T1000 (cell line): ENCODE results near the gene KCNE4.
A peak's percentile ranks its signal among the peaks of the same experiment; 100 is the strongest.

ENCODE experiments used
- DNase-seq: peaks from one replicate; lab custom pipeline; 2025; ENCODE audit warnings: mixed read lengths; lab: John Stamatoyannopoulos, UW

The KCNE4 gene

DNA sequence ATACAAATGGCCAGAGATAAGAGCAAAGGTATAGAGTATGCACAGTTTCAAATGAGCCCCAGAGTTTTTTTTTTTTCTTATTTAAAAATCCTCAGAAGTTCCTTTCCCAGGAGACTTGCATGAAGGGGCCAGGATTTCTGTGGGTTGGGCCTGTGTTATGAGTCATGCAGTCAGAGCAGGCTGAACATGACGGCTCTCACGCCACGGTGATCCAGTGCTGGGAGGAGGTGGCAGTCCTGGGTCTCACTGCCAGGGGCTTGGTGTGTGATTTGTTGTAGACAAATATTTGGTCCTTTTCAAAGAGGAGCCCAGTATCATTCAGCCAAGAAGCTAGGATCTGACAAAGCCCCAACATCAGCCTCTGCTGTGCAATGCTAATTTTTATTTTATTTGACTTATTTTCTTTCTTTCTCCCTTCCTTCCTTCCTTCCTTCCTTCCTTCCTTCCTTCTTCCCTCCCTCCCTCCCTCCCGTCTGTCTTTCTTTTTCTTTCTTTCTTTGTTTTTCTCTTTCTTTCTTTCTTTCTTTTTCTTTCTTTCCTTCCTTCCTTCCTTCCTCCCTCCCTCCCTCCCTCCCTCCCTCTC, 10.4 kb upstream of the KCNE4 start:
- peak; percentile 69 for DNase-seq

DNA sequence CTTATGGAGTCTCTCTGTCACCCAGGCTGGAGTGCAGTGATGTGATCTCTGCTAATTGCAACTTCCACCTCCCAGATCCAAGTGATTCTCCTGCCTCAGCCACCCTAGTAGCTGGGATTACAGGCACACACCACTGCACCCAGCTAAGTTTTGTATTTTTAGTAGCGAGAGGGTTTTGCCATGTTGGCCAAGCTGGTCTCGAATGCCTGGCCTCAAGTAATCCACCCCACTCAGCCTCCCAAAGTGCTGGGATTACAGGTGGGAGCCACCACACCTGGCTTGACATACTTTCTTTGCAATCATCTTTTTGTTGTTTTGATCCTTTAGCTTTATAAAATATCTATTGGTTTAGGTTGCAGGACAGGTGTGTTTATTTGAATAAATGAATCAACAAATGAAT, 9.7 kb upstream of the KCNE4 start:
- DNase-seq, result no peak

GRCh38 chr2:223042704-223043118, 9.3 kb upstream of the KCNE4 start:
- no peak for DNase-seq

DNA sequence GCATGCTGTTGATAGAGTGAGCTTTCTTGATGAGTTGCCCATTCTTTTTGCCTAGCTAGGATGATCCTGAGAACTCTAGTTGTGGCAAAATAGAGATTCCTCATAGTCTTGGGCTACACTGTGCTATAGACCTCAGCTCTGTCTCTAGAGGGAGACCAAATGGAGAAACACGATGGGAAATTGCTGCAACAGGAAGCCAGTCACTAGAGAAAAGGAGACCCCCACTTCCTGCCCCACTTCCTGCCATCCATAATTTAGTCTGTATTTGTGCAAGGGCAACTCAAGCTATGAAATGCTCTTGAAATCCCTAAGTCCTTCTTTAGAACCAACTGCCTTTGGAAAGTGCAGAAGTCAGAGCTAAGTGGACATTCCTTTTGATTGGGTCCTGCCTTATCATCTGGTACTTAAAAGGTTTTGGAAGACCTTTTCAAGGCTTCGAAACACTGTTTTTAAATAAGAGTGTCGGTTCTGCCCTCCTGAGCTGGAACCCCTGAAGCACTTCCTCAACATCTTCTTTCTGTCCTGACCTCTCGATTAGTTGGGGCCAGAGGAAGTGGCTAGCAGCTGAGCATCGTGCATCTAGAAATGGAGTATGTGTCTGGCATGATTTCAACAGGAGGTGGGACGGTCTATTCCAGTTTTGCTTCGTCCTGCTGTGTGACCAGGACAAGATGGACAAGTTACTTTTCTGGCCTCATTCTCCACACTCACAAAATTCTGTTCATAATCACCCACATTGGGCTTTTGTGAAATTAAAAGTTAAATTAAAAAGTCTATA, 8.6 kb upstream of the KCNE4 start:
- no peak for DNase-seq

DNA sequence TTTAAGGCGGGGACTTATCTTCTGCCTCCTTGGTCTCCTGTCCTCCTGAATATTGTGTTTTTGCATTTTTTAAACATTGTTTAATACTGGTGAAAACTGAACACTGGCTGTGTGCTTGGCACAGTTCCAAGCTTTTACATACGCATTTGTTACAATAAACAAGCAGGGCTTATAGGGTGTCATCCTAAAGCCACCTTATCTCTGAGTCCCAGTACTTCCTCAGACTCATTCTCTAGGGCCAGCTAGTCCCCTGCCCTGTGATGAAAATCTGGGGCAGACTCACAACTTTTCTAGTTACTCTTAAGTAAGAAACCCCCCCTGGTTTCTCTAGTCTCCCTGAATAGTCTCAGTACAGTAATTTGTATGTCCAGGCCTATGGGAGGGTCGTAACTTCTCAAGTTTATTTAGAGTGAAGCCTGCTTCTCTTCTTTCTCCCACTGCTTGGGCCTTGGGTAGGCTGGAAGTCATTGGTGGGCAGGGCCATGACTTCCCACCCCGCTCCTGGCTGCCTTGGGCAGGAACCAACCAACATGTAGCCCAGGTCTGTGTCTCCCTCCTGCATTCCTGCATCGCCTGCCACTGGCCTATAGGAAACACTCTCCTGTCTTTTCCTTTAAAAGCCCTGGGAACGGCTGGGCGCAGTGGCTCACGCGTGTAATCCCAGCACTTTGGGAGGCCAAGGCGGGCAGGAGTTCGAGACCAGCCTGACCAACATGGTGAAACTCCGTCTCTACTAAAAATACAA, 7.7 kb upstream of the KCNE4 start:
- no peak for DNase-seq

GRCh38 chr2:223044916-223045700, 6.9 kb upstream of the KCNE4 start:
- DNase-seq, result no peak

- DNase-seq, result no peak
Observed at GRCh38 chr2:223046470-223047040, 5.4 kb upstream of the KCNE4 start.

DNA sequence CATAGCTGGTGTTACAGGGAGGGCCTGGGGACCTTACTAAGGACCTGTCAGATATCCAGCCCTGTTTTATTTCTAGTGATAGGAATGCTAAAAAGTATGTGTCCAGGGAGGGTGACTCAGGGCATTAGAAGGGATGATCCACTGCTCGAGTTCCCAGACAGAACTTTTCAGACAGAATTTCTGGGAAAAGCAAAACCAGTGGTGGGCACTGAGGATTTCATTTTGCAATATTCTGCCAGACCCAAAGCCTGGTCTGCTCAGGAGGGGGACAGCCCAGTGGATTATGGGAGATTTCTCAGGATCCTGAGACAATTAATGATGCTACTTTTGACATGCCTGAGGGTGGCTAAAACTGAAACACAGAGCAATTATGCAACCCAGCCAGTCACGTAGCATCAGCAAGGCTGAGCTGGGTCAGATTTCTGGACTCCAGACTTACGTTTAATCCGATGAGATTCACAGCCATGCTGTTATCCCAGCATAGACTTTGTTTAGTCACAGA, 4.7 kb upstream of the KCNE4 start:
- DNase-seq, result peak; percentile 23

- DNase-seq, result no peak
Observed at GRCh38 chr2:223048519-223048918, 3.5 kb upstream of the KCNE4 start.

- no peak for DNase-seq
Observed at GRCh38 chr2:223049356-223049755, 2.6 kb upstream of the KCNE4 start.

DNA sequence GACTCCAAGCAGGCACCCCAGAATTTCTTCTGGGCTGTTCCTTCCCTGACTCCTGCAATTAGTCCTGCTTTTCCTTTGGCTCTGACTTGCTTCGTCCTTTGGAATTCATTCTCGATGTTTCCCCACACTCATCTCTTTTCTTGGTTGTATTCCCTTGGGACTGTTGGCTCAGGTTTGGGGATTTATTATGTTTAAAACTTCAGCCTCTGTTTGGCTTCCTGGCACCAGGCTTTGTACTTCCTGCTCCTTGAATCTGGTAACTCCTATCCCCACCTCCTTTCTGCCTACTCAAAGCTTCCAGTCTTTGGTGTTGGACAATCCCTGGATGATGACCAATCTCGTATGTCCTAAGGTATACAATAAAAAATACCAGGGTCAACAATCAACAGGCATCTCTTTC, 1.8 kb upstream of the KCNE4 start:
- DNase-seq, result no peak

DNA sequence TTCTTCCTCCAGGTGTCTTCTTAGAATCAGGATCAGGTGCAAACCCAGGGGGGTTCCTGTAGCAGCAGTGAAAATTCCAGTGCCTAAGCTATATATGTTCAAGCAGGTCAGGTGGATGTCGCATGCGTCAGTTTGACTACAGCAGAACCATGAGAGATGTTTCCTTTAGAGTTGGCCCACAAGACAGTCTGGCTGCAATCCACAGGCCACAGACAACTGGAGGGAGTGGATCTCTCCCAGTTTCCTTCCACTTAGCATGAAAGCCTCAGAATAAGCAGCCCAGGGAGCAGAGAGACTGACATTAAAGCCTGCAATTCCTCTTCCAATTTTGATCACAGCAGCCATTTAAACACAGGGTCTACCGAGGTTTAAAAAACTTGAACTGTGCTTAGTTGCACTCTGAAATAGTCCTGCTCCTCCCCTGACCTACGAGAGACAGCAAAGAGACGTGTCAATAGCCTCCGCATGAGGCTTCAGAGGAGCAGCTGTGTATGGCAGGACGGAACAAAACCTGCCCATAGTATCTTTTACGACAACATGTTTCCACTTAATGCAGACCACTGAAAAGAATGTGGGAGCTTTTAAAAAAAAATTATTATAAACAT, 988 bp upstream of the KCNE4 start:
- DNase-seq, result no peak

- no peak for DNase-seq
Observed at GRCh38 chr2:223052548-223053483, 826 bp downstream of the KCNE4 start.

GRCh38 chr2:223053484-223054192, 1.6 kb downstream of the KCNE4 start:
- no peak for DNase-seq

GRCh38 chr2:223054193-223054781, 2.3 kb downstream of the KCNE4 start:
- no peak for DNase-seq

GRCh38 chr2:223055140-223055539, 3.1 kb downstream of the KCNE4 start:
- no peak for DNase-seq

DNA sequence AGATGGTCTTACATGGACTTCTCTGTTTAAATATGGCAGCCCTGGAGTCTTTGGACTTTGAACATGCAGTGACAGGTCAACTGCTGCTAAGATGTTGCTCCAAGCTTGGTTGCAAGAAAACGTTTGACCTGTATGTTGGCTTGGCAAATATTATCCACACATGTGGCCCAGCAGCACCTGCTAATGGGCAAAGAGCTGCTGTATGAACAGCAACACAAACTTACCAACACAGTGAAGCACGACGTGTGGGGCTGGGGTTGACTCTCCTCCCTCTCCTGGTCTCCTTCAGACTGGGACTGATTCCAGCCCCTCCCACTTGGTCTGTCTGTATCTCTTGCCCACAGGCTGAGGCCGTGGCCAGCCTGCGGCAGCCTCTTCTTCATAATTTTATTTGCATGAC, 3.8 kb downstream of the KCNE4 start:
- DNase-seq, result no peak

DNA sequence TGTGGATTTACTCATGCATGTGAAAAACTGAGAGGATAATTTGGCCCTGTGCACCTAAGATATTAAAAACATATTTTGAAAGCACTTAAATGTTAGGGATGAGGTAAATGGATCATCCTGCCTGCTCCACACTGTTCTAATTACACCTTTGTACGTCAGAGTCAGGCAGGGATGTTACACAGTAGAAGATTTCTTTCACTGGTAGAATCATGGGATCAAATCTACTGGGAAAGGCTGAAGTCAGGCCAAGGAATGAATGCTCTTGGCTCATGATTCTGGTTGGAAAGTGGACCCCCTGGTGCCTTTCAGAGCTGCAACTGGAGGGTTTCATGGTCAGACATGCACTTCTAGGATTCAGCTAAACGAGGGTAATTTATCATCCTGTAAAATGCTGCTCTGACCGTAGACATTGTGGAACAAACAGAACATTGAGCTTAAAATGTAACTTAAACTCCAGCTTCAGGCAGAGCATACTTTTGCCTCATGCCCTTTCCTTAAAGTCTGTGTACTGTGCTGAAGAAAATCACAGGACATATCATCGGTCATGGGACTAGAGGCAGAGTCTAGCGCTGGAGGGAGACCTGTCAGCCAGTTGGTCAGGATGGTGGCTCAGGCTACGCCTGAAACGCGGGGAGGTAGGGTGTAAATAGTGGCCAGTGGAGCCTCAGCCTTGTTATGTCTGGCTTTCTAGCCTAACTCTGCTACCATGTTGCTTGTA, 4.9 kb downstream of the KCNE4 start:
- DNase-seq, result no peak

GRCh38 chr2:223057569-223057968, 5.6 kb downstream of the KCNE4 start:
- DNase-seq, result no peak
